H1 (cell line): Measurements from ENCODE around the gene SLC20A1. TPM values are rescaled to one million over a fixed set of nuclear protein-coding genes. Genes with fewer than 3 reads are reported as not detected.

Source experiments
- CTCF ChIA-PET: fragments of 300-600 bp; sonication (Branson Sonifier 250); formaldehyde crosslinking; loops from one replicate; lab custom pipeline; 2021; ENCODE audit not compliant: partially characterized antibody; lab: Charles Lee
- POLR2A ChIA-PET: fragments of 300-600 bp; sonication (Branson Sonifier 250); formaldehyde crosslinking; loops from one replicate; lab custom pipeline; 2021; ENCODE audit warnings: inconsistent platforms; ENCODE audit not compliant: partially characterized antibody; lab: Charles Lee
- DNase-seq, 2 experiments: peaks; one replicate each; pipeline versions ENCODE4 v3.0.0 to v3.0.0-alpha.2; 2010 to 2022; ENCODE audit warnings: low spot score in 2 of 2, low read depth in 1 of 2, mixed read lengths in 1 of 2
- FAIRE-seq: peaks from 2 replicates; lab custom pipeline; 2011; peaks lifted over from hg19 to GRCh38; lab: Jason Lieb, UNC
- H2AFZ ChIP-seq: 2 replicates; pipeline ENCODE4 v1.8.1; 2012; ENCODE audit warnings: low read length, inconsistent platforms
- H2AK5ac ChIP-seq: 2 replicates; pipeline ENCODE4 v1.6.1; 2013; ENCODE audit warnings: low read depth, low read length
- H2BK120ac ChIP-seq: replicated peaks from 2 replicates; pipeline ENCODE3; 2013; ENCODE audit warnings: low read depth, low read length, inconsistent platforms
- H2BK12ac ChIP-seq: 2 replicates; pipeline ENCODE4 v1.6.1; 2013; ENCODE audit warnings: low read depth, low read length
- H2BK15ac ChIP-seq: 2 replicates; pipeline ENCODE4 v1.6.1; 2013; ENCODE audit warnings: low read length
- H2BK20ac ChIP-seq: 2 replicates; pipeline ENCODE4 v1.6.1; 2013; ENCODE audit warnings: low read length
- H2BK5ac ChIP-seq: 2 replicates; pipeline ENCODE4 v1.6.1; 2013; ENCODE audit warnings: low read depth, low read length
- H3K14ac ChIP-seq: 2 replicates; pipeline ENCODE4 v1.6.1; 2013; ENCODE audit warnings: inconsistent platforms; ENCODE audit not compliant: insufficient read length
- H3K18ac ChIP-seq: 2 replicates; pipeline ENCODE4 v1.6.1; 2013; ENCODE audit warnings: low read length; ENCODE audit errors: extremely low read depth
- H3K23ac ChIP-seq: 2 replicates; pipeline ENCODE4 v1.6.1; 2013; ENCODE audit warnings: inconsistent platforms; ENCODE audit not compliant: insufficient read length
- H3K23me2 ChIP-seq: 2 replicates; pipeline ENCODE4 v1.6.1; 2013; ENCODE audit warnings: low read depth, low read length
- H3K27ac ChIP-seq: 2 replicates; pipeline ENCODE4 v1.6.1; 2011; ENCODE audit warnings: low read depth, low read length, inconsistent platforms
- H3K27me3 ChIP-seq, 4 experiments: replicated peaks in 1 of 4; 1 replicate in 1 of 4; 2 replicates in 3 of 4; pipeline versions ENCODE4 v1.6.1 to v1.8.1; 2011 to 2013; ENCODE audit warnings: low read length in 3 of 4, mild to moderate bottlenecking in 3 of 4, inconsistent platforms in 2 of 4, mixed read lengths in 2 of 4, moderate library complexity in 1 of 4; ENCODE audit not compliant: control insufficient read depth in 3 of 4, insufficient read depth in 3 of 4; ENCODE audit errors: extremely low read depth in 1 of 4
- H3K36me3 ChIP-seq, 4 experiments: 2 replicates each; pipeline versions ENCODE4 v1.6.1 to v1.8.1; 2011 to 2013; ENCODE audit warnings: mild to moderate bottlenecking in 4 of 4, low read length in 3 of 4, moderate library complexity in 2 of 4, control low read depth in 1 of 4, inconsistent platforms in 1 of 4; ENCODE audit not compliant: insufficient read depth in 4 of 4, control insufficient read depth in 2 of 4
- H3K4ac ChIP-seq: replicated peaks from 2 replicates; pipeline ENCODE3; 2013; ENCODE audit warnings: low read length, low read depth, mixed read lengths, inconsistent platforms; ENCODE audit not compliant: insufficient read length
- H3K4me1 ChIP-seq, 4 experiments: replicated peaks in 1 of 4; 1 replicate in 1 of 4; 2 replicates in 3 of 4; pipeline versions ENCODE4 v1.6.1 to v1.8.1; 2011 to 2013; ENCODE audit warnings: low read length in 3 of 4, inconsistent platforms in 2 of 4, mixed read lengths in 1 of 4; ENCODE audit not compliant: insufficient read depth in 4 of 4, control insufficient read depth in 3 of 4
- H3K4me2 ChIP-seq, 2 experiments: 2 replicates each; pipeline versions ENCODE4 v1.6.1 to v1.8.1; 2011 to 2013; ENCODE audit warnings: low read depth in 2 of 2, low read length in 2 of 2, control low read depth in 1 of 2, inconsistent platforms in 1 of 2, mild to moderate bottlenecking in 1 of 2; ENCODE audit not compliant: insufficient read depth in 1 of 2
- H3K4me3 ChIP-seq, 4 experiments: fragments of 200-600, 300-600 bp in 1 of 4; sonication (generic), shearing (Covaris generic), sonication (Bioruptor Twin) in 1 of 4; 2 replicates each; pipeline versions ENCODE4 v1.5.1 to v1.8.1; 2011 to 2016; ENCODE audit warnings: low read length in 4 of 4, low read depth in 3 of 4, control low read depth in 2 of 4, inconsistent platforms in 2 of 4, mild to moderate bottlenecking in 2 of 4, mixed read lengths in 1 of 4, moderate library complexity in 1 of 4; ENCODE audit not compliant: insufficient read depth in 2 of 4; ENCODE audit errors: extremely low read depth in 1 of 4
- H3K56ac ChIP-seq: replicated peaks from 2 replicates; pipeline ENCODE3; 2013; ENCODE audit warnings: low read depth, mild to moderate bottlenecking, mixed read lengths, low read length, inconsistent platforms; ENCODE audit not compliant: insufficient read length
- H3K79me1 ChIP-seq: 2 replicates; pipeline ENCODE4 v1.6.1; 2013; ENCODE audit warnings: low read depth, low read length, control low read depth
- H3K79me2 ChIP-seq, 2 experiments: 2 replicates each; pipeline versions ENCODE4 v1.6.1 to v1.8.1; 2012 to 2013; ENCODE audit warnings: low read length in 2 of 2, mild to moderate bottlenecking in 2 of 2, inconsistent platforms in 1 of 2; ENCODE audit not compliant: insufficient read depth in 2 of 2, control insufficient read depth in 1 of 2
- H3K9ac ChIP-seq, 4 experiments: replicated peaks in 1 of 4; 1 replicate in 1 of 4; 2 replicates in 3 of 4; pipeline versions ENCODE4 v1.6.1 to v1.8.1; 2011 to 2013; ENCODE audit warnings: low read depth in 3 of 4, low read length in 3 of 4, control low read depth in 2 of 4, mild to moderate bottlenecking in 2 of 4, moderate library complexity in 2 of 4, inconsistent platforms in 1 of 4; ENCODE audit errors: extremely low read depth in 1 of 4
- H3K9me3 ChIP-seq, 2 experiments: 2 replicates each; pipeline versions ENCODE4 v1.6.1 to v1.8.1; 2012 to 2013; ENCODE audit warnings: mild to moderate bottlenecking in 2 of 2, moderate library complexity in 2 of 2, control low read depth in 1 of 2, inconsistent platforms in 1 of 2, low read depth in 1 of 2, low read length in 1 of 2, mixed read lengths in 1 of 2; ENCODE audit not compliant: insufficient read depth in 2 of 2
- H4K20me1 ChIP-seq, 2 experiments: replicated peaks in 1 of 2; 2 replicates each; pipeline versions ENCODE3 to v1.8.1; 2011 to 2013; ENCODE audit warnings: inconsistent platforms in 2 of 2, low read length in 2 of 2, mild to moderate bottlenecking in 1 of 2; ENCODE audit not compliant: insufficient read depth in 2 of 2, control insufficient read depth in 1 of 2
- H4K5ac ChIP-seq: 2 replicates; pipeline ENCODE4 v1.6.1; 2013; ENCODE audit warnings: low read length, low read depth, mixed read lengths, inconsistent platforms; ENCODE audit not compliant: insufficient read length
- H4K8ac ChIP-seq: 2 replicates; pipeline ENCODE4 v1.8.0; 2013; ENCODE audit warnings: mild to moderate bottlenecking, moderate library complexity, low read length, inconsistent platforms; ENCODE audit not compliant: insufficient read depth; ENCODE audit errors: extremely low read depth
- H4K91ac ChIP-seq: replicated peaks from 2 replicates; pipeline ENCODE3; 2013; ENCODE audit warnings: low read length, mixed read lengths, inconsistent platforms; ENCODE audit not compliant: insufficient read length
- CHD2 ChIP-seq: IDR thresholded peaks from 2 replicates; pipeline ENCODE4 v1.6.1; 2012; ENCODE audit warnings: low read length, improper control_type of control experiment
- CREB1 ChIP-seq: IDR thresholded peaks from 2 replicates; pipeline ENCODE4 v1.6.1; 2012; ENCODE audit warnings: inconsistent platforms
- CTBP2 ChIP-seq: IDR thresholded peaks from 2 replicates; pipeline ENCODE4 v1.7.0; 2011; ENCODE audit warnings: borderline replicate concordance, mild to moderate bottlenecking, moderate library complexity, mixed read lengths, low read length; ENCODE audit not compliant: insufficient read depth, insufficient read length
- CTCF ChIP-seq, 3 experiments: IDR thresholded peaks; 1 replicate in 2 of 3; 2 replicates in 1 of 3; pipeline versions ENCODE4 v1.5.1 to v1.6.1; 2011; ENCODE audit warnings: low read length in 3 of 3, mild to moderate bottlenecking in 3 of 3, inconsistent platforms in 2 of 3, low read depth in 1 of 3, moderate library complexity in 1 of 3; ENCODE audit not compliant: insufficient read depth in 1 of 3; ENCODE audit errors: control extremely low read depth in 1 of 3
- HDAC2 ChIP-seq, 2 experiments: fragments of 300-600 bp in 1 of 2; sonication (generic) in 1 of 2; IDR thresholded peaks; 2 replicates each; pipeline ENCODE4 v1.6.1; 2011 to 2012; ENCODE audit warnings: low read depth in 2 of 2, low read length in 2 of 2, mild to moderate bottlenecking in 2 of 2, moderate library complexity in 2 of 2, borderline replicate concordance in 1 of 2, inconsistent platforms in 1 of 2
- JUN ChIP-seq: IDR thresholded peaks from 2 replicates; pipeline ENCODE4 v1.6.1; 2011; ENCODE audit warnings: low read depth, mild to moderate bottlenecking, improper control_type of control experiment, low read length
- KDM1A ChIP-seq: fragments of 200-600, 300-600 bp; sonication (generic); IDR thresholded peaks from 2 replicates; pipeline ENCODE4 v1.7.1; 2016; ENCODE audit warnings: mild to moderate bottlenecking, low read length, borderline replicate concordance
- NANOG ChIP-seq: IDR thresholded peaks from 2 replicates; pipeline ENCODE4 v1.6.1; 2011; ENCODE audit warnings: low read length, low read depth, mild to moderate bottlenecking, inconsistent platforms; ENCODE audit not compliant: insufficient read depth, poor library complexity, severe bottlenecking
- NRF1 ChIP-seq: IDR thresholded peaks from 2 replicates; pipeline ENCODE4 v1.6.1; 2011; ENCODE audit warnings: mild to moderate bottlenecking, low read depth, low read length, improper control_type of control experiment
- POLR2AphosphoS5 ChIP-seq: IDR thresholded peaks from 2 replicates; pipeline ENCODE4 v1.6.1; 2011; ENCODE audit warnings: low read depth, low read length
- TAF1 ChIP-seq: IDR thresholded peaks from 2 replicates; pipeline ENCODE4 v1.6.1; 2011; ENCODE audit warnings: mild to moderate bottlenecking, low read depth, low read length
- TAF7 ChIP-seq: optimal IDR thresholded peaks from 2 replicates; pipeline ENCODE3; 2011; ENCODE audit warnings: low read depth, mild to moderate bottlenecking, inconsistent platforms, low read length, moderate library complexity, borderline replicate concordance
- WGBS, 2 experiments: shearing (Covaris generic) in 1 of 2; methylation state at CpG; one replicate each; pipeline versions ENCODE4 v1.1.6 to v1.1.7; 2013 to 2015; ENCODE audit warnings: low lambda C conversion rate in 2 of 2, mixed read lengths in 2 of 2, inconsistent platforms in 1 of 2, low coverage in 1 of 2, missing lambda C conversion rate in 1 of 2; ENCODE audit not compliant: insufficient replicate concordance in 2 of 2, insufficient coverage in 1 of 2, insufficient read length in 1 of 2; ENCODE audit errors: extremely low coverage in 1 of 2, missing lambda C conversion rate in 1 of 2; 5-methylcytosine and 5-hydroxymethylcytosine counted together
- polyA plus RNA-seq, 7 experiments: library from polyadenylated mRNA; depleted of rRNA in 3 of 7; stranded (reverse) in 5 of 7; unstranded in 2 of 7; fragments of >200 nt in 5 of 7; fragments of 200-250 nt in 2 of 7; gene quantifications; 1 replicate in 5 of 7; 2 replicates in 1 of 7; 4 replicates in 1 of 7; pipeline versions ENCODE4 v1.2.1 to v1.2.3, GENCODE V29; 2011 to 2013; ENCODE audit warnings: missing spikeins in 2 of 7, mixed read lengths in 2 of 7
- total RNA-seq: library from RNA; stranded (reverse); fragmentation: NEBNext Ultra II Directional; extraction: Animal tissue kit (Norgen Biotek cat#: 25700); gene quantifications from 2 replicates; pipeline ENCODE4 v1.2.1, GENCODE V29; 2021

Gene SLC20A1
- total and polyA plus RNA-seq, 2 of the 8 experiments (the other 6 are each of a cell fraction or from before 2014, with no cell fraction given), result 42.6 to 105 TPM

GRCh38 chr2:112605926-112606325 is 39.8 kb upstream of the SLC20A1 start:
- Histone ChIP-seq H2BK15ac (no peak overlapping the region), H3K36me3 (no peaks in the 10 kb centered on the region), H3K18ac (no peak overlapping the region), H4K91ac (no peak overlapping the region), H3K79me2 (no peaks in the 10 kb centered on the region), H4K8ac (no peak overlapping the region), H3K4ac (no peak overlapping the region), H4K20me1 (no peaks in the 10 kb centered on the region), H3K4me1 (no peaks in the 10 kb centered on the region), H3K79me1 (no peaks in the 10 kb centered on the region), H2BK5ac (no peak overlapping the region), H3K27me3 (no peaks in the 10 kb centered on the region), H2BK12ac (no peak overlapping the region), H4K5ac (no peak overlapping the region), H3K56ac (no peak overlapping the region), H2AFZ (no peak overlapping the region), H3K9ac (no peak overlapping the region), H3K4me3 (no peak overlapping the region), H3K14ac (no peak overlapping the region), H2BK120ac (no peak overlapping the region), H2BK20ac (no peak overlapping the region), H3K23me2 (no peaks in the 10 kb centered on the region), H2AK5ac (no peak overlapping the region), H3K9me3 (no peaks in the 10 kb centered on the region), H3K4me2 (no peak overlapping the region), H3K27ac (no peak overlapping the region), H3K23ac (no peak overlapping the region)
- FAIRE-seq (no peak), DNase-seq (no peak)
- 88% methylated on average over 5 of the region's 5 CpGs; no CpG with 5 or more reads in 1 of the 2 experiments for WGBS, 2 experiments
- ChIA-PET POLR2A (interaction anchor here (1.5 kb wide), 1 partner anchor 9 kb away, joined by 3 read pairs; no protein-coding TSS in a partner anchor), CTCF (interaction anchor here (0.7 to 8.9 kb wide), 4 partner anchors 21 to 120 kb away, joined by 3 to 57 read pairs (median 13); partner anchors contain the start of gene SLC20A1)
- TF ChIP-seq KDM1A (no peak), CTCF (IDR thresholded peaks at IDR 0.05; ENCODE audit: control extremely low read depth in 1 of 3, insufficient read depth in 1 of 3, low read depth in 1 of 3, low read length in 3 of 3) (no peak), HDAC2 (IDR thresholded peaks at IDR 0.05; ENCODE audit: borderline replicate concordance in 1 of 2, low read depth in 2 of 2, low read length in 2 of 2) (no peak), NANOG (no peak), JUN (no peak), POLR2AphosphoS5 (no peak), NRF1 (no peak), CREB1 (no peak), TAF1 (no peak), CTBP2 (no peak), TAF7 (no peak), CHD2 (no peak)
